ENCODE results near the gene MTFMT.

- TF ChIP-seq FOXM1 (IDR thresholded peaks at IDR 0.05; ENCODE audit: borderline replicate concordance, low read depth) (no peak), MAX (IDR thresholded peaks at IDR 0.05) (no peak), USF1 (IDR thresholded peaks at IDR 0.05) (no peak), ZBTB7A (IDR thresholded peaks at IDR 0.05; ENCODE audit: low read depth) (no peak), YY1 (IDR thresholded peaks at IDR 0.05; ENCODE audit: low read depth) (no peak)
Measured at GRCh38 chr15:64954395-64954794, 75.0 kb downstream of the MTFMT start.

All from Ishikawa (cell line).